Measurements from ENCODE around the gene PIM1.

GRCh38 chr6:37149745-37150144 is 20.2 kb upstream of the PIM1 start:
- TF ChIP-seq POLR2AphosphoS5 (IDR thresholded peaks at IDR 0.05) (no peak), TAF1 (IDR thresholded peaks at IDR 0.05; ENCODE audit: low read depth) (no peak), MXI1 (conservative IDR thresholded peaks at IDR 0.05; ENCODE audit: poor library complexity, severe bottlenecking) (no peak)
- TF ChIP-seq, protein P1, sequence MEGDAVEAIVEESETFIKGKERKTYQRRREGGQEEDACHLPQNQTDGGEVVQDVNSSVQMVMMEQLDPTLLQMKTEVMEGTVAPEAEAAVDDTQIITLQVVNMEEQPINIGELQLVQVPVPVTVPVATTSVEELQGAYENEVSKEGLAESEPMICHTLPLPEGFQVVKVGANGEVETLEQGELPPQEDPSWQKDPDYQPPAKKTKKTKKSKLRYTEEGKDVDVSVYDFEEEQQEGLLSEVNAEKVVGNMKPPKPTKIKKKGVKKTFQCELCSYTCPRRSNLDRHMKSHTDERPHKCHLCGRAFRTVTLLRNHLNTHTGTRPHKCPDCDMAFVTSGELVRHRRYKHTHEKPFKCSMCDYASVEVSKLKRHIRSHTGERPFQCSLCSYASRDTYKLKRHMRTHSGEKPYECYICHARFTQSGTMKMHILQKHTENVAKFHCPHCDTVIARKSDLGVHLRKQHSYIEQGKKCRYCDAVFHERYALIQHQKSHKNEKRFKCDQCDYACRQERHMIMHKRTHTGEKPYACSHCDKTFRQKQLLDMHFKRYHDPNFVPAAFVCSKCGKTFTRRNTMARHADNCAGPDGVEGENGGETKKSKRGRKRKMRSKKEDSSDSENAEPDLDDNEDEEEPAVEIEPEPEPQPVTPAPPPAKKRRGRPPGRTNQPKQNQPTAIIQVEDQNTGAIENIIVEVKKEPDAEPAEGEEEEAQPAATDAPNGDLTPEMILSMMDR (IDR thresholded peaks at IDR 0.05; ENCODE audit: poor library complexity, severe bottlenecking): no peak
